OCI-LY3 (cell line): ENCODE measurements around the gene GULP1.
"Not testable (repeated sequence)": the region's sequence is repeated elsewhere in the genome, so short reads cannot be mapped to it uniquely, and the experiment has no call there.

Source experiments
- H2AFZ ChIP-seq: fragments of 200-600, 300-600 bp; shearing (Covaris generic); 2 replicates; pipeline ENCODE4 v1.6.0; 2014; ENCODE audit warnings: antibody characterized with exemption, low read depth, low read length
- H3K27ac ChIP-seq: fragments of 200-600, 300-600 bp; sonication (generic); 2 replicates; pipeline ENCODE4 v1.5.1; 2014; ENCODE audit warnings: mild to moderate bottlenecking, low read length, moderate library complexity, mixed read lengths
- H3K27me3 ChIP-seq: fragments of 200-600, 300-600 bp; sonication (generic); 2 replicates; pipeline ENCODE4 v1.6.1; 2014; ENCODE audit warnings: low read depth, low read length, mixed read lengths
- H3K36me3 ChIP-seq: fragments of 200-600, 300-600 bp; sonication (generic); replicated peaks from 2 replicates; pipeline ENCODE3; 2014; ENCODE audit warnings: low read depth, low read length, mixed read lengths
- H3K4me1 ChIP-seq: fragments of 300-600, 200-600 bp; sonication (generic); 2 replicates; pipeline ENCODE4 v1.6.1; 2014; ENCODE audit warnings: low read length, mixed read lengths
- H3K4me2 ChIP-seq: fragments of 200-600, 300-600 bp; sonication (generic); 2 replicates; pipeline ENCODE4 v1.6.1; 2014; ENCODE audit warnings: low read length, mixed read lengths
- H3K4me3 ChIP-seq: fragments of 300-600, 200-600 bp; sonication (generic); 2 replicates; pipeline ENCODE4 v1.5.1; 2014; ENCODE audit warnings: antibody characterized with exemption, mild to moderate bottlenecking, low read length, moderate library complexity
- H3K79me2 ChIP-seq: fragments of 300-600, 200-600 bp; shearing (Covaris generic); 2 replicates; pipeline ENCODE4 v1.6.1; 2014; ENCODE audit warnings: mild to moderate bottlenecking, low read length, mixed read lengths
- H3K9ac ChIP-seq: fragments of 300-600, 200-600 bp; shearing (Covaris generic); 2 replicates; pipeline ENCODE4 v1.6.0; 2014; ENCODE audit warnings: mild to moderate bottlenecking, low read length, moderate library complexity
- H3K9me3 ChIP-seq: fragments of 200-600, 300-600 bp; shearing (Covaris generic); 2 replicates; pipeline ENCODE4 v1.6.1; 2014; ENCODE audit warnings: low read length, mixed read lengths; ENCODE audit not compliant: insufficient read depth
- H4K20me1 ChIP-seq: fragments of 200-600, 300-600 bp; sonication (generic); 2 replicates; pipeline ENCODE4 v1.6.1; 2016; ENCODE audit warnings: low read length, mixed read lengths; ENCODE audit not compliant: insufficient read depth
- CTCF ChIP-seq: fragments of 200-600, 300-600 bp; sonication (generic); IDR thresholded peaks from 2 replicates; pipeline ENCODE4 v1.5.1; 2014; ENCODE audit warnings: antibody characterized with exemption, low read length, low read depth
- EZH2phosphoT487 ChIP-seq: fragments of 200-600 bp; shearing (Covaris generic); IDR thresholded peaks from 2 replicates; pipeline ENCODE4 v1.6.1; 2018; ENCODE audit warnings: antibody characterized with exemption, mixed run types, low read depth

The GULP1 gene

DNA sequence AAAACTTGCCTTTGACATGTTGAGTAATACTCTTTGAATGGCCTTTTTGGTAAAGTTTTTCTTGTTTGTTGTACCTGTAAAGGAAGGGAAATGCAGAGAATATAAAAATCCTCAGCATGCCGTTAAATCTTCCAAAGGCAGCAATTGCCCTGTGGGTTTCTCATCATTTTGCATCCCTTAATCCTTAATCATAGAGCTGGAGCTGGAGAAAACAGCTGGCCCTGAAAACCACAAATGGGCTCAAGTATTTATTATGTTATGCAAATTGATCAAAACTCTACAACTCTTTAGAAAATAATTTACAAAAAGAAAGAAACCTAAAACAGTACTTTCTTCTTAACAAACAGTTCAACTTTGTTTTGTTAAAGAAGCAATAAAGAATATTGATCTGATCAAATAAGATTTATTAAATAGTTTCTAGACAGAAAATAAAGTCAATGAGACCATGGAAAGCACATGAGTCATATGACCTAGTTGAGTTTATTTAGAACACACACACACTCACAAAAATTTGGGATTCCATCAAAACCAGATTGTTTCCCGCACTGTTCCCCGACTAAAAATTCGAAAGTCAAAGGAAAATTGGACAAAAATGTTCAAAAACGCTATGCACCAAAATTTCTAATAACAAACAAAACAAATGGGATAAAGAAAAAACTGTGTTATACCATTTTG is 309.0 kb downstream of the GULP1 start:
- Histone ChIP-seq H3K4me3 (no peak overlapping the region), H3K27me3 (no peaks in the 10 kb centered on the region), H3K36me3 (no peaks in the 10 kb centered on the region), H2AFZ (no peak overlapping the region), H3K4me1 (no peaks in the 10 kb centered on the region), H4K20me1 (no peaks in the 10 kb centered on the region), H3K27ac (no peak overlapping the region), H3K9ac (no peak overlapping the region), H3K79me2 (no peaks in the 10 kb centered on the region), H3K9me3 (no peaks in the 10 kb centered on the region), H3K4me2 (no peak overlapping the region)
- no peak for TF ChIP-seq CTCF
- no peak for TF ChIP-seq EZH2phosphoT487

GRCh38 chr2:188601391-188601790 is 309.7 kb downstream of the GULP1 start:
- Histone ChIP-seq H3K9me3 (no peaks in the 10 kb centered on the region), H4K20me1 (no peaks in the 10 kb centered on the region), H3K36me3 (no peaks in the 10 kb centered on the region), H3K27me3 (no peaks in the 10 kb centered on the region), H3K4me1 (no peaks in the 10 kb centered on the region), H2AFZ (peak overlapping the region; percentile 22; the same call in 1 of the 2 replicates), H3K4me2 (no peak overlapping the region), H3K9ac (no peak overlapping the region), H3K4me3 (no peak overlapping the region), H3K27ac (no peak overlapping the region), H3K79me2 (no peaks in the 10 kb centered on the region)
- no peak for TF ChIP-seq CTCF
- TF ChIP-seq EZH2phosphoT487, result no peak

DNA sequence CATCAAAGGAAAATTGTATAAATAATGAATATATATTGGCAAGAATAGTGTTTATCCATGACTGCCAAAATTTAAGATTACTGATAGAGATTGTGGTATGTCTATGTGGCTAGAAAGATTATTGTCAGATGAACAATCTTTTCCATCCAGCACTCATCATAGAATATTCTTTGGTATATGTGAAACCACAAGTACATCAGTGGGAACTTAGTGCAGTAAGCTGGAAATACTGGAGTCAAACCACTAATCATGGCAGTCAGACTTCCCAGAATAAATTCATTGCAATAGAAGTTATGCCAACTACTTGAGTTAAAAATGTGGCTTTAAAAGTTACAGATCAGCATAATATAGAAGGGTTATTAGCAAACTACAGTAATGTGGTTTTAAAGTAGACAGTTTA is 310.3 kb downstream of the GULP1 start:
- Histone ChIP-seq H3K4me2 (no peak overlapping the region), H3K4me3 (no peak overlapping the region), H4K20me1 (no peaks in the 10 kb centered on the region), H3K9me3 (no peaks in the 10 kb centered on the region), H3K9ac (no peak overlapping the region), H3K36me3 (no peaks in the 10 kb centered on the region), H2AFZ (no peak overlapping the region), H3K27ac (no peak overlapping the region), H3K27me3 (no peaks in the 10 kb centered on the region), H3K4me1 (no peaks in the 10 kb centered on the region), H3K79me2 (no peaks in the 10 kb centered on the region)
- TF ChIP-seq EZH2phosphoT487 (no peak), CTCF (no peak)

DNA sequence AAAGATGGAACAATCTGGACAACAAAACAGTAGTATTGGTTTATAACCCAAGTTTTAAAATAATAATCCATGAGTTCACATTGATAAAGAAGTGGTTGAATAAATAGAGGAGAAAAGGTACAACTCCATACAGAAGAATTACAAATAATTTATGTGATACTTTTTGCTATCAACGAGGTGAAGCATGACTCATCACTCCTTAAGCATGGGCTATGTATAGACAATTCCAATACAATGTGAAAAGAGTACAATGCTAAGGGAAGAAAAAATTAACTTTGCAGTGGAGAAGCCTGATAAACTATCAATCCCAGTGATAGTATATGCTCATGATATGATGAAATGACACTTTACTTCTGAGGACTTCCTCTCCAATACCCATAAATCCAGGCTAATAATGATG is 312.9 kb downstream of the GULP1 start:
- no peak overlapping the region for H3K4me3 ChIP-seq
- no peaks in the 10 kb centered on the region for H3K36me3 ChIP-seq
- no peaks in the 10 kb centered on the region for H4K20me1 ChIP-seq
- H3K4me2 ChIP-seq, result no peak overlapping the region
- no peak overlapping the region for H3K27ac ChIP-seq
- TF ChIP-seq CTCF, result no peak
- TF ChIP-seq EZH2phosphoT487, result no peak
- no peak overlapping the region for H2AFZ ChIP-seq
- H3K9me3 ChIP-seq, result no peaks in the 10 kb centered on the region
- no peaks in the 10 kb centered on the region for H3K79me2 ChIP-seq
- H3K4me1 ChIP-seq, result no peaks in the 10 kb centered on the region
- H3K27me3 ChIP-seq, result no peaks in the 10 kb centered on the region
- no peak overlapping the region for H3K9ac ChIP-seq

- not testable (repeated sequence) for H3K4me1 ChIP-seq, H3K9me3 ChIP-seq, H3K79me2 ChIP-seq, H3K4me3 ChIP-seq, H3K9ac ChIP-seq, H2AFZ ChIP-seq, H3K36me3 ChIP-seq, H3K27ac ChIP-seq, H3K27me3 ChIP-seq, H3K4me2 ChIP-seq, H4K20me1 ChIP-seq
Observed at GRCh38 chr2:188605609-188606584, 314.2 kb downstream of the GULP1 start.

DNA sequence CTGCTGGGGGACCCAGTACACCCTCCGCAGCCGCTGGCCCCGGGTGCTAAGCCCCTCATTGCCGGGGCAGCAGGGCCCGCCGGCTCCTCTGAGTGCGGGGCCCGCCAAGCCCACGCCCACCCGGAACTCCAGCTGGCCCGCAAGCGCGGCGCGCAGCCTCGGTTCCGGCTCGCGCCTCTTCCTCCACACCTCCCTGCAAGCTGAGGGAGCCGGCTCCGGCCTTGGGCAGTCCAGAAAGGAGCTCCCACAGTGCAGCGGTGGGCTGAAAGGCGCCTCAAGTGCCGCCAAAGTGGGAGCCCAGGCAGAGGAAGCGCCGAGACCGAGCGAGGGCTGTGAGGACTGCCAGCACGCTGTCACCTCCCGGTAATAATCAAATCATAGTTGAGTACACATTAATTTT is 314.9 kb downstream of the GULP1 start:
- not testable (repeated sequence) for H2AFZ ChIP-seq, H3K4me3 ChIP-seq, H3K27ac ChIP-seq

More for the DNA sequence above, 314.9 kb downstream of the GULP1 start:
- not testable (repeated sequence) for H3K79me2 ChIP-seq, H3K9me3 ChIP-seq, H3K9ac ChIP-seq, H3K4me2 ChIP-seq, H3K4me1 ChIP-seq, H3K36me3 ChIP-seq, H3K27me3 ChIP-seq, H4K20me1 ChIP-seq
